ENCODE data around the gene TCF21.
"Not testable (repeated sequence)": the region's sequence is repeated elsewhere in the genome, so short reads cannot be mapped to it uniquely, and the experiment has no call there.

The TCF21 gene

GRCh38 chr6:133888929-133889556 lies at the start of gene TCF21:
TCF21 (plus strand) TSS chr6:133889113; CDS start chr6:133889398, 285 bp downstream.
- DNase-seq: no peak

- DNase-seq: no peak
Measured at GRCh38 chr6:133841176-133841575, 47.7 kb upstream of the TCF21 start.

- no peak for DNase-seq
Measured at GRCh38 chr6:133843098-133843497, 45.8 kb upstream of the TCF21 start.

- no peak for DNase-seq
Measured at GRCh38 chr6:133844709-133845108, 44.2 kb upstream of the TCF21 start.

GRCh38 chr6:133854041-133854363 lies 34.9 kb upstream of the TCF21 start:
- no peak for DNase-seq

- DNase-seq: no peak
Measured at GRCh38 chr6:133854364-133855275, 34.3 kb upstream of the TCF21 start.

GRCh38 chr6:133855276-133855990 lies 33.5 kb upstream of the TCF21 start:
- DNase-seq: no peak

GRCh38 chr6:133855991-133856370 lies 32.9 kb upstream of the TCF21 start:
- DNase-seq: no peak

- no peak for DNase-seq
Measured at GRCh38 chr6:133856911-133857310, 32.0 kb upstream of the TCF21 start.

GRCh38 chr6:133857696-133858095 lies 31.2 kb upstream of the TCF21 start:
- no peak for DNase-seq

GRCh38 chr6:133861337-133861736 lies 27.6 kb upstream of the TCF21 start:
- DNase-seq: not testable (repeated sequence)

- no peak for DNase-seq
Measured at GRCh38 chr6:133863228-133863627, 25.7 kb upstream of the TCF21 start.

GRCh38 chr6:133865680-133866079 lies 23.2 kb upstream of the TCF21 start:
- DNase-seq: no peak

GRCh38 chr6:133871131-133871530 lies 17.8 kb upstream of the TCF21 start:
- no peak for DNase-seq

GRCh38 chr6:133873538-133873937 lies 15.4 kb upstream of the TCF21 start:
- DNase-seq: no peak

GRCh38 chr6:133877116-133877515 lies 11.8 kb upstream of the TCF21 start:
- no peak for DNase-seq

GRCh38 chr6:133880006-133880405 lies 8.9 kb upstream of the TCF21 start:
- DNase-seq: no peak

- DNase-seq: no peak
Measured at GRCh38 chr6:133880896-133881295, 8.0 kb upstream of the TCF21 start.

- DNase-seq: no peak
Measured at GRCh38 chr6:133886104-133886775, 2.7 kb upstream of the TCF21 start.

GRCh38 chr6:133887156-133887879 lies 1.6 kb upstream of the TCF21 start:
- no peak for DNase-seq

- DNase-seq: no peak
Measured at GRCh38 chr6:133887880-133888230, 1.1 kb upstream of the TCF21 start.

- DNase-seq: no peak
Measured at GRCh38 chr6:133889557-133890403, 867 bp downstream of the TCF21 start.

All from NCI-H1436 treated with DMSO at 0.1 percent for 48 hours (cell line).